HG03095 (cell line): ENCODE results near the gene NINJ2.

Experiments used
- ATAC-seq: cut with Tn5 transposase; IDR thresholded peaks from one replicate; pipeline ENCODE4 v1.9.1; 2021; ENCODE audit warnings: moderate library complexity; ENCODE audit not compliant: unreplicated experiment

The NINJ2 gene

GRCh38 chr12:617304-617915 is 45.8 kb downstream of the NINJ2 start:
- no peak for ATAC-seq

DNA sequence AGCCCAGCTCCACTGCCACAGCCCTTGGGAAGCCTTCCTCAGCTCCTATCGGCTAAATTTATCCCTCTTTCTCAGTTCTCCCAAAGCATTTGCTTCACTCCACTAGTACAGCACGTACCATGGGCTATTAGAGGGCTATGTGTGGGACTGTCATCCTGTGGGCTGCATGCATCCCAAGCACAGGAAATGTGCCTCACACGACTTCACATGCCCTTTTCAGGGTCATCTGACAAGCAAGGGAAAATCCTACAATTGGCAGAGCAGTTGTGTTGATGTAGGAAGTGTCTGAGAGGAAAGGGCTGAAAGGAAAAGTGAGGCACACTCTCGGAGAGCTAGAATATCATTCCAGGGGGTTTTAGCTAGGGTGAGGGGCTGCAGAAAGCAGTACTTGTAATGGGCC is 47.6 kb downstream of the NINJ2 start:
- no peak for ATAC-seq

- no peak for ATAC-seq
Measured at GRCh38 chr12:614411-614970, 48.8 kb downstream of the NINJ2 start.

DNA sequence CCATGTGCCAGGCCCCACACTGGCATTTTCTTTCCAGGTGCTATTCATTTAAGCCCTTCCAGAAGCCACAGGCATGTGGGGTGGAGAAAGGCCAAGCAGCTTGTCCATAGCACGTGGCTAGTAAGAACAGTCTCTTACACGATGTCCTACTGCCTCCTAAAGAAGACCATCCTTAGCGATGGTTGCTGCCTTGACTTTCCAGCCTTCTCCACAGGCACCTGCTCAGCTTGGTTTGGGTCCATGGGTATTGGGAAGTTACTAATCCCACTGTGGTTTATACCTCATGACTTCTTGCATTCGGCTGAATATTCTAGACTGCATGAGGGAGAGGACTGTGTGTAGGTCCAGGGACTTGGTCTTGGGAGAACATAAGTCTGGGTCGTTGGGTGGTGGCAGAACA is 49.2 kb downstream of the NINJ2 start:
- ATAC-seq = no peak

GRCh38 chr12:612886-613285 is 50.4 kb downstream of the NINJ2 start:
- ATAC-seq = no peak

- ATAC-seq = no peak
Measured at GRCh38 chr12:612293-612692, 51.0 kb downstream of the NINJ2 start.

- no peak for ATAC-seq
Measured at GRCh38 chr12:611721-612120, 51.5 kb downstream of the NINJ2 start.

DNA sequence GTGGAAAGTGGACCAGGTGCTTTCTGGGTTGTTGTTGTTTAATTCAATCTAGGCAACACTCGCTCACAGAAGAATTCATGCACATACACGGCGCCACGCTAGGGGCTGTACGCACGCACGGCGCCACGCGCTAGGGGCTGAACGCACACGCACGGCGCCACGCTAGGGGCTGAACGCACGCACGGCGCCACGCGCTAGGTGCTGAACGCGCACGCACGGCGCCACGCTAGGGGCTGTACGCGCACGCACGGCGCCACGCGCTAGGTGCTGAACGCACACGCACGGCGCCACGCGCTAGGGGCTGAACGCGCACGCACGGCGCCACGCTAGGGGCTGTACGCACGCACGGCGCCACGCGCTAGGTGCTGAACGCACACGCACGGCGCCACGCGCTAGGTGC is 54.3 kb downstream of the NINJ2 start:
- no peak for ATAC-seq

DNA sequence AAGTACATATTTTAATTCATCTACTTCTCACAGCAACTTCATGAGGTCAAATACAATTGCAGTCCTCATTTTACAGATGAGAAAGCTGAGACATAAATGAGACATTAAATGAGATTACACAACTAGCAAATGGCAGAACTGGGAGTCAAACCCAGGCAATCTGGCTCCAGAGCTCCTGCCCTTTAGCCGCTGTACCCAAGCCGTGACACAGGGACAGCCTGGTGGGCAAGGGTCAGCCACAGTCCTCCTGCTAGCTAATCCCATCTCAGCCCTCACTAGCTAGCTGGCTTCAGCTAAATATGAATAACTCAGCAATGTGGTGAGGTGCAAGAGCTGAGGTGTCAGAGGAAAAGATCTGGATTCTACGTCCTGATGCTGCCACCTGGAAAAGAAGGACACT is 54.8 kb downstream of the NINJ2 start:
- ATAC-seq = no peak

DNA sequence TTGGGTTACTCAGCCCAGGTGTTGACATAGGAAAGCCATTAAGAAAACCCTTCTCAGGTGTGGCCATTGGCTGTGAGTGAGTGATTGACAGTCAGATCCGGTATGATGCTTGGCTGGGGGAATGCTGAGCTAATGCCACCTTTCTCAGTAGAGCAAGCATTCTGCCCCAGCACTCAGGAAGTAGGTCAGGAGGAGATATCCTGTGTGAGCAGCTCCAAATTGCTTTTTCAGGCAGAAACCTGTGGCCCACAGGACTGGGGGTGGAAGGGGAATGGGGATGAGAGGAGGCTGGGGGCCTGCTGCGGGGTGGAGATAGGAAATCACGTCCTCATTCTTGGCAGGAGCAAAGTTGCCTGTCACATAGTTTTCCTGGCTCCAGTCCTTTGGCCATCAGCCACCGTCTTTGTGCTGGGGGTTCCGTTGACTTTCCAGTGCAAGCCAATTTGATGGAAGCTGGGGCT is 55.7 kb downstream of the NINJ2 start:
- no peak for ATAC-seq

DNA sequence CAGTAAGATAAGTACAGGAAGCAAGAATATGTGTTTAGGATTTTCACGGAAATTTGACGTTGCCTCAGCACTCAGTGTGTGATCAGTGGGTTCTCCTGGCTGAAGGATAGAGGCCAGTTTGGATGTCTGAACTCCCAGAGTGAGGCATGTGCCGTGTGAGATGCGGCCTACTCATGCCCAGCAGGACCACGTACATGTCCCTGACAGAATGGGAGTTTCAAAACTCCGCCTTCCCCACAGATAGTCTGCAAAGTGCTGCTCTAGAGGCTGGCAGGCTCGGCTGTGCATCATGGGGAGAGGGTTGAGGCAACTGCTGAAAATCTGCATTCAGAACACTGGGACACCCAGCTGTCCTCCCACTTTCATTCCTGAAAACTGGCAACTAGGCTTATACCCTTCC is 58.3 kb downstream of the NINJ2 start:
- no peak for ATAC-seq

DNA sequence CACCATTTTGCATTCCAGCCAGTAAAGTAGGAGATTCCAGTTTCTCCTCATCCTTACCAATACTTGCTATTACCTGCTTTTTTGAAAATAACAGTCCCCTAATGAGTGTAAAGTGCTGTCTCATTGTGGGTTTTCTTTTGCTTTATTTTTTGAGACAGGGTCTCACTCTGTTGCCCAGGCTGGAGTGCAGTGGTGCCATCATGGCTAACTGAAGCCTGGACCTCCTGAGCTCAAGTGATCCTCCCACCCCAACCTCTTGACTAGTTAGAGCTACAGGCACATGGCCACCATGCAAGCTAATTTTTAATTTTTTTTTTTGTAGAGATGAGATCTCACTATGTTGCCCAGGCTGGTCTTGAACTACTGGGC is 60.6 kb downstream of the NINJ2 start:
- no peak for ATAC-seq

DNA sequence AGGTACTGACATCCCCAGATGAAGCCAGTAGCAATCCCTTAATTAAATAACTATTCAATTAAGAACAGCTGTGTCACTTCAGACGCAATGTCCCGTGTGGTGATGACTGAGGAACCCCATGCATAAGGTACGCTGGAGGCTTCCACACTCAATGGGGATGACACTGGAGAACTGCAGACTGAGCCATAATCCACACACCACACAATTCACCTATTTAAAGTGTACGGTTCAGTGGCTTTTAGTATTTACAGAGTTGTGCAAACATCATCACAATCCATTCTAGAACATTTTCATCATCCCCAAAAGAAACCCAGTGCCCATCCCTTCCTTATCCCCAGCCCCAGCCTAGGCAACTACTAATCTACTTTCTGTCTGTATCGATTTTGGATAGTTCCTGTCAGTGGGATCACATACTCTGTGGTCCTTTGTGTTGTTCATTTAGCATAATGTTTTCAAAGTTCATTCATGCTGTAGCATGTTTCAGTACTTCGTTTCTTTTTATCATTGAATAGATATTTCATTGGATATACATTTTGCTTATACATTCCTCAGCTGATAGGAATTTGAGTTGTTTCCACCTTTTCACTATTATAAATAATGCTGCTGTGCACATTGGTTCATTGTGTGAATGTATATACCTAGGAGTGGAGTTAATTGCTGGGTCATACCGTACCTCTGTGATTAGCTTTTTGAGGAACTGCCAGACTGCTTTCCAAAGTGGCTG is 61.1 kb downstream of the NINJ2 start:
- no peak for ATAC-seq

- ATAC-seq = no peak
Measured at GRCh38 chr12:599756-600155, 63.5 kb downstream of the NINJ2 start.

GRCh38 chr12:597926-598568 is 65.2 kb downstream of the NINJ2 start:
- ATAC-seq = no peak

- ATAC-seq = no peak
Measured at GRCh38 chr12:593396-594270, 69.6 kb downstream of the NINJ2 start.

GRCh38 chr12:592024-592505 is 71.2 kb downstream of the NINJ2 start:
- ATAC-seq = no peak

- ATAC-seq = no peak
Measured at GRCh38 chr12:591167-592023, 71.8 kb downstream of the NINJ2 start.

- ATAC-seq = no peak
Measured at GRCh38 chr12:590206-590750, 73.0 kb downstream of the NINJ2 start.

- ATAC-seq = no peak
Measured at GRCh38 chr12:588646-589045, 74.6 kb downstream of the NINJ2 start.
